Body of pancreas (tissue), 4 donors: ENCODE data around the gene DDX3X. TPM values are rescaled to one million over a fixed set of nuclear protein-coding genes. Genes with fewer than 3 reads are reported as not detected.
"Not testable (repeated sequence)": the region's sequence is repeated elsewhere in the genome, so short reads cannot be mapped to it uniquely, and the experiment has no call there.

Experiments
- ATAC-seq: fragments of 150-250 bp; one replicate; pipeline ENCODE4 v1.9.1; 2016
- DNase-seq, 4 donors: peaks; one replicate each; pipeline ENCODE4 v3.0.0-alpha.2; 2019
- H3K27ac ChIP-seq, 4 donors: fragments of 200-600 bp; sonication (generic); 1 replicate in 3 of 4; 2 replicates in 1 of 4; pipeline versions ENCODE4 v1.5.1 to v1.6.1; 2016 to 2019; ENCODE audit warnings: mild to moderate bottlenecking in 1 of 4, mixed read lengths in 1 of 4, moderate library complexity in 1 of 4
- H3K27me3 ChIP-seq, 2 donors: fragments of 200-600 bp; sonication (generic); one replicate each; pipeline ENCODE4 v1.6.0; 2016; ENCODE audit warnings: mild to moderate bottlenecking in 1 of 2
- H3K36me3 ChIP-seq, 2 donors: fragments of 200-600 bp; sonication (generic); replicated peaks in 1 of 2; 2 replicates each; pipeline ENCODE4 v1.5.1; 2016; ENCODE audit warnings: low read depth in 2 of 2; ENCODE audit not compliant: insufficient read depth in 1 of 2
- H3K4me1 ChIP-seq: fragments of 200-600 bp; sonication (generic); one replicate; pipeline ENCODE4 v1.6.0; 2016
- H3K4me3 ChIP-seq, 2 donors: fragments of 200-600 bp; sonication (generic); 1 replicate in 1 of 2; 2 replicates in 1 of 2; pipeline ENCODE4 v1.5.1; 2016 to 2019
- H3K9me3 ChIP-seq, 3 donors: fragments of 200-600 bp; sonication (generic); 1 replicate in 2 of 3; 2 replicates in 1 of 3; pipeline ENCODE4 v1.5.1; 2016
- POLR2A ChIP-seq, 3 donors: fragments of 450-650 bp; IDR thresholded peaks; one replicate each; pipeline ENCODE4 v1.6.1; 2016; ENCODE audit warnings: antibody characterized with exemption in 3 of 3, mild to moderate bottlenecking in 2 of 3
- WGBS, 2 donors: methylation state at CpG; one replicate each; pipeline ENCODE4 v1.1.5; 2017; 5-methylcytosine and 5-hydroxymethylcytosine counted together
- intact Hi-C: fragments of 100-400 bp; cut with DNase I; formaldehyde crosslinking; loops from one replicate; pipeline ENCODE4 v1.15.1; 2023
- total RNA-seq, 2 donors: library from RNA; depleted of rRNA; stranded (reverse); fragments of >200 nt; gene quantifications; one replicate each; pipeline ENCODE4 v1.1.0, GENCODE V29; 2016
- TF ChIP-seq, protein P1 (sequence below), 7 experiments: fragments of 450-650 bp in 4 of 7; fragments of 200-600 bp in 3 of 7; sonication (generic) in 3 of 7; IDR thresholded peaks; one replicate each; pipeline ENCODE4 v1.5.1; 2016 to 2019; ENCODE audit warnings: antibody characterized with exemption in 7 of 7

The DDX3X gene
- total RNA-seq, 2 donors from 2014 or later = 104 to 127 TPM

- Histone ChIP-seq H3K9me3 (no peaks in the 10 kb centered on the region), H3K4me1 (no peaks in the 10 kb centered on the region), H3K36me3 (no peaks in the 10 kb centered on the region), H3K4me3 (no peak overlapping the region), H3K27ac (no peak overlapping the region), H3K27me3 (no peaks in the 10 kb centered on the region)
- TF ChIP-seq, protein P1, sequence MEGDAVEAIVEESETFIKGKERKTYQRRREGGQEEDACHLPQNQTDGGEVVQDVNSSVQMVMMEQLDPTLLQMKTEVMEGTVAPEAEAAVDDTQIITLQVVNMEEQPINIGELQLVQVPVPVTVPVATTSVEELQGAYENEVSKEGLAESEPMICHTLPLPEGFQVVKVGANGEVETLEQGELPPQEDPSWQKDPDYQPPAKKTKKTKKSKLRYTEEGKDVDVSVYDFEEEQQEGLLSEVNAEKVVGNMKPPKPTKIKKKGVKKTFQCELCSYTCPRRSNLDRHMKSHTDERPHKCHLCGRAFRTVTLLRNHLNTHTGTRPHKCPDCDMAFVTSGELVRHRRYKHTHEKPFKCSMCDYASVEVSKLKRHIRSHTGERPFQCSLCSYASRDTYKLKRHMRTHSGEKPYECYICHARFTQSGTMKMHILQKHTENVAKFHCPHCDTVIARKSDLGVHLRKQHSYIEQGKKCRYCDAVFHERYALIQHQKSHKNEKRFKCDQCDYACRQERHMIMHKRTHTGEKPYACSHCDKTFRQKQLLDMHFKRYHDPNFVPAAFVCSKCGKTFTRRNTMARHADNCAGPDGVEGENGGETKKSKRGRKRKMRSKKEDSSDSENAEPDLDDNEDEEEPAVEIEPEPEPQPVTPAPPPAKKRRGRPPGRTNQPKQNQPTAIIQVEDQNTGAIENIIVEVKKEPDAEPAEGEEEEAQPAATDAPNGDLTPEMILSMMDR (IDR thresholded peaks at IDR 0.05) = no peak
- no peak for TF ChIP-seq POLR2A (IDR thresholded peaks at IDR 0.05)
- WGBS, 2 donors = 65 to 92% methylated on average over 2 to 3 of the region's 4 CpGs
- ATAC-seq = no peak
- DNase-seq = no peak
- intact Hi-C loops = no loop called here
These were observed 19.8 kb upstream of the DDX3X start for GRCh38 chrX:41314204-41314603.

- no peaks in the 10 kb centered on the region for H3K4me1 ChIP-seq
- ATAC-seq (no peak), DNase-seq (no peak)
- no peaks in the 10 kb centered on the region for H3K36me3 ChIP-seq
- 84 to 100% methylated on average over 1 to 7 of the region's 7 CpGs for WGBS, 2 donors
- H3K27me3 ChIP-seq = no peaks in the 10 kb centered on the region
- TF ChIP-seq POLR2A (IDR thresholded peaks at IDR 0.05) = no peak
- H3K4me3 ChIP-seq = no peak overlapping the region
- intact Hi-C loops = no loop called here
- H3K9me3 ChIP-seq = no peaks in the 10 kb centered on the region
- H3K27ac ChIP-seq = no peak overlapping the region
These were observed 19.1 kb upstream of the DDX3X start for GRCh38 chrX:41314881-41315280.

DNA sequence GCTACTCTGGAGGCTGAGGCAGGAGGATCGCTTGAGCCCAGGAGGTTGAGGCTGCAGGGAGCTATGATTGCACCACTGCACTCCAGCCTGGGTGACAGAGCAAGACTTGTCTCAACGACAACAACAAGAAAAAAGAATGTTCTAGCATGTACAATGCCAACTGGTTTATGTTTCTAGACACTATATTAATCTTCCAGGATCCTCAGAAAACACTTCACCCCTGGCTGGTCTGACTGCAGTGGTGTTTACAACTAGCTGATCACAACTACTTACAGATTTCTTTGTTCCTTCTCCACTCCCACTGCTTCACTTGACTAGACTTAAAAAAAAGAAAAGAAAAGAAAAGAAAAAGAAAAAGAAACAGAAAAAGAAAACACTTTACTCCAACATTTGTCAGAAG is 17.7 kb upstream of the DDX3X start:
- H3K36me3 ChIP-seq, intact Hi-C loops, H3K4me1 ChIP-seq, H3K9me3 ChIP-seq, ATAC-seq, DNase-seq, H3K27me3 ChIP-seq, H3K27ac ChIP-seq, H3K4me3 ChIP-seq: not testable (repeated sequence)
- WGBS, 2 donors = 79 to 83% methylated on average over 2 of the region's 2 CpGs

DNA sequence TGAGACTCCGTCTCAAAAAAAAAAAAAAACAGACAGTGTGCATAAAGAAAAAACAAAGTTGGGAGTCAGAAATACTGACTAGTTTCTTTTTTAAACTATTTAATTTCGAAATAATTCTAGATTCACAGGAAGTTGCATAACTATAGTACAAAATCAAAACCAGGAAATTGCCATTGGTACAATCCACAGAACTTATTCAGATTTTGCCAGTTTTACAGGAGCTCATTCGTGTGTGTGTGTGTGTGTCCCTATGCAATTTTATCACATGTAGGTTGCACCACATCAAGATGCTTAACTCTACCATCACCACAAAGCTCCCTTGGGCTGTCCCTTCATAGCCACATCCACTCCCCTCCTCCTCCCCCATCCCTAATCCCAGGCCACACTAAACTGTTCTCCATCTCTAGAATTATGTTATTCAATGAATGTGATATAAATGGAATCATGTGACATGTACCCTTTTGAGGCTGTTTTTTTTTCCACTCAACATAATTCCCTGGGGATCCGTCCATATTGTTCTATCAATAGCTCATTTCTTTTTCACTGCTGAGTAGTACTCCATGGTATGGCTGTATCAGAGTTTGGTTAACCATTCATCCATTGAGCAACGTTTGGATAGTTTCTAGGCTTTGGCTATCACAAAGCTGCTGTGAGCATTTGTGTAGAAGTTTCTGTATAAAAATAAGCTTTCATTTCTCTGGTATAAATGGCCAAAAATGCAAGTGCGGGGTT is 16.3 kb upstream of the DDX3X start:
- H3K4me1 ChIP-seq = no peaks in the 10 kb centered on the region
- DNase-seq = no peak
- no peak for ATAC-seq
- intact Hi-C loops = no loop called here
- no peak for TF ChIP-seq POLR2A (IDR thresholded peaks at IDR 0.05)
- TF ChIP-seq, protein P1 (IDR thresholded peaks at IDR 0.05) = no peak
- no peak overlapping the region for H3K27ac ChIP-seq
- no peaks in the 10 kb centered on the region for H3K27me3 ChIP-seq
- no peak overlapping the region for H3K4me3 ChIP-seq
- WGBS, 2 donors = 80 to 81% methylated on average over 5 to 6 of the region's 6 CpGs
- H3K36me3 ChIP-seq = no peaks in the 10 kb centered on the region
- H3K9me3 ChIP-seq = no peaks in the 10 kb centered on the region

DNA sequence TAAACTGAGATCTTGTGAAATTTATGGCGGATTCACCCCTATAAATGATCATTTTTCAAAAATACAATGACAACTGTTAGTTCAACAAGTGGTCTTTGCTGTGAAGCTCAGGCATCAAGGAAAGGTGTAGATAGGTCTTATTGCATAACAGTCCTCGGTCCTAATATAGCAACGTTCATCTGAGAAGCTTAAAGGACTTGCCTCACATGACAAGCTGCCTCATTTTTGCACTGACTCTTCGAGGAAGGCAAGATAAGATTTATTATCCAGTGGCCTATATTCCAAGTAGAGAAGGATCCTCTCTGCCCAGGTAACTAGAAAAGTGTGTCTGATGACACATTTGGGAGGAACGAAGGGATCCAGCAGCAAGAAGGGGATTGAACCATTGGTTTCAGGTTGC is 13.6 kb upstream of the DDX3X start:
- no peak for TF ChIP-seq POLR2A (IDR thresholded peaks at IDR 0.05)
- TF ChIP-seq, protein P1 (IDR thresholded peaks at IDR 0.05) = no peak
- DNase-seq = no peak
- no peaks in the 10 kb centered on the region for H3K9me3 ChIP-seq
- no peaks in the 10 kb centered on the region for H3K36me3 ChIP-seq
- intact Hi-C loops = no loop called here
- 73 to 74% methylated on average over 5 of the region's 5 CpGs for WGBS, 2 donors
- H3K27me3 ChIP-seq = no peaks in the 10 kb centered on the region
- ATAC-seq = no peak
- H3K4me1 ChIP-seq = no peaks in the 10 kb centered on the region
- no peak overlapping the region for H3K4me3 ChIP-seq
- H3K27ac ChIP-seq = no peak overlapping the region
